HG02623 (cell line): ENCODE results near the gene ADGRF4.
"Not testable (repeated sequence)": the region's sequence is repeated elsewhere in the genome, so short reads cannot be mapped to it uniquely, and the experiment has no call there.

Experiments
- ATAC-seq: cut with Tn5 transposase; IDR thresholded peaks from one replicate; pipeline ENCODE4 v1.9.1; 2021; ENCODE audit warnings: moderate library complexity; ENCODE audit not compliant: unreplicated experiment

The ADGRF4 gene

GRCh38 chr6:47733879-47734558 is 35.6 kb downstream of the ADGRF4 start:
- peak; percentile 75 for ATAC-seq

- ATAC-seq, result no peak
These were observed 36.6 kb downstream of the ADGRF4 start for GRCh38 chr6:47734831-47735481.

- no peak for ATAC-seq
These were observed 37.8 kb downstream of the ADGRF4 start for GRCh38 chr6:47736083-47736700.

DNA sequence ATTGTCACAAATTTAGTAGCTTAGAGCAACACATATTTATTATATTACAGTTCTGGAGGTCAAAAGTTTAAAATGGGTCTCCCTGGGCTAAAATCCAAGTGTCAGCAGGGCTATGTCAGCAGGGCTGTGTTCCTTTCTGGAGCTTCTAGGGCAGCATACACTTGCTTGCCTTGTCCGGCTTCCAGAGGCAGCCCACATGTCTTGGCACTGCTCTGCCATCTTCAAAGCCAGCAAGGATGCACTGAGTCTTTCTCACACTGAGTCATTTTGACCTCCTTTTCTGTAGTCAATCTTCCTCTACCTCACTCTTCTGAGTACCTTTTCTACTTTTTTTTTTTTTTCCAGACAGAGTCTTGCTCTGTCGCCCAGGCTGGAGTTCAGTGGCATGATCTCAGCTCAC is 39.0 kb downstream of the ADGRF4 start:
- no peak for ATAC-seq

DNA sequence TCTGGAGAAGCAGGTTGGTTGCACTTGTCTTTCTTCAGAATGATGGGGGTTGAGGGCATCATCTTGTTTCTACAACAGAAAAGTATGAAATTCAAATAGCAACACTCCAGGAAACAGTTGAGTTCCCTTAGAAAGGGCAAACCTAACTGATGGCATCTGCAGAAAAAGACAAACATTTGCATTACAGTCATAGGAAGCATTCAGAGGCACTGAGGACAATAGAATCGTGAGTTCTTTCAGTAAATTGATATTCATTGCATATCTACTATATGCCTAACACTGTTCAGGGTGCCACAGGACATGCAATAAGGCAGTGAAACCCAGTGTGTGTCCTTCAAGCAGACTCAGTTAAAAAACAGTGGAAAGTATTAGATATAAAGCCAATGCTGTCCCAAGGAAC is 42.3 kb downstream of the ADGRF4 start:
- no peak for ATAC-seq

- ATAC-seq, result peak; percentile 54
These were observed 43.4 kb downstream of the ADGRF4 start for GRCh38 chr6:47741807-47742206.

DNA sequence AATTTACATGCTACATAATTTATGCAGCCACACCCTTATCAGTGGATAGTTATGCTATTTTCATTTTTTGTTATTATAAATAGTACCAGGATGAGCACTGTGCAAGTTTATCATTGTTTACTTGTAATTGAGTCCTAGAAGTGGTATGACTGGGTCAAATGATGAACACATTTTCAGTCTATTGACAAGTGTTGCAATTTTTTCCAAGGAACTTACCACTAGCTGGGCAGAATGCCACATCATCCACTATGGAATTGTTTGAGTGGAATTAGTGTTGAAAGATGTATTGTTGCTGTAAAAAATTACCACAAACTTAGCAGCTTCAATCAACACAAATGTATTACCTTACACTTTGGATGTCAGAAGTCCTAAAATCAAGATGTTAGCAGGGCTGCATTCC is 45.4 kb downstream of the ADGRF4 start:
- no peak for ATAC-seq

DNA sequence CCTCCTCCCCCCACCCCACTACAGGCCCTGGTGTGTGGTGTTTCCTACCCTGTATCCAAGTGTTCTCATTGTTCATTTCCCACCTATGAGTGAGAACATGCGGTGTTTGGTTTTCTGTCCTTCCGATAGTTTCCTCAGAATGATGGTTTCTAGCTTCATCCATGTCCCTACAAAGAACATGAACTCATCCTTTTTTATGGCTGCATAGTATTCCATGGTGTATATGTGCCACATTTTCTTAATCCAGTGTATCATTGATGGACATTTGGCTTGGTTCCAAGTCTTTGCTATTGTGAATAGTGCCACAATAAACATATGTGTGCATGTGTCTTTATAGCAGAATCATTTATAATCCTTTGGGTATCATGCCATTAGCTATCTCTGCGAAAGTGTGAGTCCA is 46.9 kb downstream of the ADGRF4 start:
- not testable (repeated sequence) for ATAC-seq

DNA sequence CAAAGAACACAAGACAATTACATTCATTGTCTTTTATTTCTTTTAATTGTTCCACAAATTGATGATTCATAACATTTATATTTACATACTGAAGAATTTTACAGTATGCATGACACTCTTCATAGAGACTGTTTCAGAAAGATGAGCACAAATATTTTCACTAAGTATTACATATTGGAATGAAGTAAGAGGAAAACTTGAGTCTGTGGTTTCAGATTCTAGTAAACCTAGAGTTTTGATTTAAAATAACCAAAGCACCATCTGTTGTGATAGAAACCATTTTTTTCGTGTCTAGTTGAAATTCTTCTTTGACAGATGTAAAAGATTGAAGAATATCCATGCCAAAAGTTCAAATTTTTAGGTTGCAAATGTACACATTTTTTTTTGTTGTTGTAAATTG is 51.4 kb downstream of the ADGRF4 start:
- ATAC-seq, result no peak

DNA sequence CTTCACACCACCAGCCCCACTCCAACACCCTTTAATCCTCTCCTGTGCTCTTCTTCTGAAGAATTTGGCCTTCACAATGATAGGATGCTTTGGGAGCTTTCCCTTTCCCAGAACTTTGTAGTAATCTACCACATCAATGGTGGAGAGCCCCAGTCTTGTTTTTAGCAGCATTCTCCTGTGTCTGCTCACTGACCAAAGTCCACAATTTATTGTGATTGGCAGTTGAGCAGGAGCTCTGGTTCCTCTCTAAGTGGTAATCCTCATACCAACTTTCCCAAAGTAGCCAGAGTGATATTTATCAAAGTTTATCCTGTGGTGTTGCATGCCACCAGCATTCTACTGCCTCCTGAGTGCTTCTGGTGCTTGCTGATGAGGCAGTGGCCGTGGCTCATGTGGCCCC is 54.4 kb downstream of the ADGRF4 start:
- no peak for ATAC-seq

DNA sequence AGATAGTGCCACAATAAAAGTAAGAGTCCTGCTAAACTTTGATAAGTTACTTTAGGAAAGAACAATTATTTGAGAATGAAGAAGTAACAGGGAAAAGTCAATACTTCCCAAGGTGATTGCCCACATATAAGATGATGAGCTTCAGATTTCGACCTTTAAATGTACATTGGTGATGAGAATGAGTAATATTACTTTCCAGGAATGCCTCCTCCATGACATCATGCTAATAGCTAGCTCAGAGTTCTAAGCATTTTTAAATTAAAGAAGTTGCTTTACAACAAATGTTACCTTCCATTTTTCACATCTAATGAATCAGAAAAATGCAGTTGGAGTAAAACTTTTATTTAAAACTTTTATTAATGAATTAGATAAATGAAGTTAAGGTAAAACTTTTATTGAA is 61.0 kb downstream of the ADGRF4 start:
- no peak for ATAC-seq

DNA sequence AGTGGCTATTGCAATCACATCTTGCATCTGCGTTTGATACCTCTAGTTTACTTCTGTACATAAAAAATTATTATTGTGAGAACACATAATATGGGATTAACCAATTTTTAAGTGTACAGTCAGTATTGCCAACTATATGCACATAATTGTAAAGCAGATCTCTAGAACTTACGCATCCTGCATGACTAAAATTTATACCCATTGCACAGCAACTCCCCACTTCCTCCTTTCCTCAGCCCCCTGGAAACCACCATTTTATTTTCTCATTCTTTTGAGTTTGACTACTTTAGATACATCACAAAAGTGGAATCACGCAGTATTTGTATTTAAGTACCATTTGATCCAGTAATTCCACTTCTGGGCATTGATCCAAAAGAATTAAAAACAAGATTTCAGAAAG is 64.1 kb downstream of the ADGRF4 start:
- ATAC-seq, result no peak

DNA sequence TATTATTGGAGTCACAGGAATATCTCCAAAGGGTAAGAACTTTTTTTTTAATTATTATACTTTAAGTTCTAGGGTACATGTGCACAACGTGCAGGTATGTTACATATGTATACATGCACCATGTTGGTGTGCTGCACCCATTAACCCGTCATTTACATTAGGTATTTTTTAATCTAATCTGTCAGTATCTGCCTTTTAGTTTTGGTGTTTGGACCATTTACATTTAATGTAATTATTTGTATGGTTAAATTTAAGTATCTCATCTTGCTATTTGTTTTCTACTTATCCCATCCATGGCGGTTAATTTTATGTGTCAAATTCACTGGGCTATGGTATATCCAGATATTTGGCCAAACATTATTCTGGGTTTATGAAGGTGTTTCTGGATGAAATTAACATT is 68.1 kb downstream of the ADGRF4 start:
- no peak for ATAC-seq

- ATAC-seq, result no peak
These were observed 68.7 kb downstream of the ADGRF4 start for GRCh38 chr6:47767102-47767501.

DNA sequence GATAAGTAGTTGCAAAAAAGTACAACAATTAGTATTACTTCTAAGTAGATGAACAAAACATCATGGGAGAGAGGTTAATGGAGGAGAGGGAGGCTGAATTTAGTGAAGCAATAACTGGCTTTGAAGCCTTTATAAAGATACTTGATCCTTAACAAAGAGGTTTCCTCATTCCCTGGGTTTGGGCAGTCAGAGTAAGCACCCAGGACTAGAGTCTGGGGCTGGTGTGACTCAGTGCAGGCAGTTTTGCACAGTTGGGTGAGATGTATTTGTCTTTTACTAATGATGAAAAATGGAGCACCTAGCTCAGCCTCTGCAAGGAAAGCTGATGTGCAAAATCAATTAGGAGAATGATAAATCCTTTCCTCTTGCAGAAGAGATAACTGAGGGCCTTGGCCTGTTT is 71.6 kb downstream of the ADGRF4 start:
- ATAC-seq, result no peak
